ENCODE results near the gene IGFN1. TPM values are rescaled to one million over a fixed set of nuclear protein-coding genes. Genes with fewer than 3 reads are reported as not detected.

Gene IGFN1
- total and polyA plus RNA-seq, 9 of the 15 experiments (the other 6 are each of a cell fraction or from before 2014, with no cell fraction given) = 0.04 TPM; not detected in 8

- no peak overlapping the region for H2AFZ ChIP-seq (ENCODE audit: low read depth, low read length)
- TF ChIP-seq BCOR (IDR thresholded peaks at IDR 0.05) = no peak
- no peak for TF ChIP-seq RUNX1 (IDR thresholded peaks at IDR 0.05; ENCODE audit: low read depth)
- TF ChIP-seq ZNF184 (CRISPR knock-in tag; IDR thresholded peaks at IDR 0.05) = no peak
- TF ChIP-seq MGA (IDR thresholded peaks at IDR 0.05) = no peak
- TF ChIP-seq BCL6 (CRISPR knock-in tag; IDR thresholded peaks at IDR 0.05) = no peak
- no peak for TF ChIP-seq ZKSCAN8 (CRISPR knock-in tag; IDR thresholded peaks at IDR 0.05)
- TF ChIP-seq RNF219 (CRISPR knock-in tag; IDR thresholded peaks at IDR 0.05) = no peak
- no peak for TF ChIP-seq SPI1 (IDR thresholded peaks at IDR 0.05; ENCODE audit: borderline replicate concordance, low read depth, low read length)
- TF ChIP-seq SIRT6 (IDR thresholded peaks at IDR 0.05; ENCODE audit: low read depth, low read length) = no peak
- no peak for TF ChIP-seq NCOA6 (IDR thresholded peaks at IDR 0.05)
- H3K27ac ChIP-seq (ENCODE audit: extremely low read depth, low read depth, low read length) = no peak overlapping the region
- H3K4me3 ChIP-seq = no peak overlapping the region
- 0% methylated on average over 2 of the region's 2 CpGs for WGBS (ENCODE audit: insufficient coverage, low coverage, missing lambda C conversion rate)
- no peak overlapping the region for H3K9ac ChIP-seq (ENCODE audit: insufficient read depth in 1 of 2, low read depth in 2 of 2, low read length in 2 of 2)
- H4K20me1 ChIP-seq (replicated peaks; ENCODE audit: control insufficient read depth, insufficient read depth, low read length) = no peaks in the 10 kb centered on the region
- in situ Hi-C loops (cut with MboI) (no loop called here), intact Hi-C loops (cut with micrococcal nuclease) (no loop called here)
- H3K4me1 ChIP-seq (replicated peaks in 1 of 2; ENCODE audit: control insufficient read depth in 2 of 2, insufficient read depth in 2 of 2, low read length in 2 of 2) = no peaks in the 10 kb centered on the region
- H3K9me1 ChIP-seq (ENCODE audit: control insufficient read depth, insufficient read depth, low read length) = no peaks in the 10 kb centered on the region
- no peaks in the 10 kb centered on the region for H3K79me2 ChIP-seq (ENCODE audit: control insufficient read depth, insufficient read depth, low read length)
- ATAC-seq (no peak), DNase-seq (ENCODE audit: extremely low read depth in 1 of 4, low spot score in 3 of 4) (no peak), FAIRE-seq (no peak)
- no peaks in the 10 kb centered on the region for H3K36me3 ChIP-seq (ENCODE audit: control insufficient read depth, insufficient read depth, low read length)
- CTCF ChIA-PET (ENCODE audit: low intra/inter-chr PET ratio) = no interaction called here
- POLR2A ChIA-PET = no interaction called here
- BruUV-seq (replicated peaks) = no TSS peak
- H3K4me2 ChIP-seq (ENCODE audit: insufficient read depth, low read length) = no peak overlapping the region
- H3K9me3 ChIP-seq (replicated peaks; ENCODE audit: control insufficient read depth, insufficient read depth, low read depth, low read length) = no peaks in the 10 kb centered on the region
- no peaks in the 10 kb centered on the region for H3K27me3 ChIP-seq (ENCODE audit: control insufficient read depth in 2 of 2, insufficient read depth in 2 of 2, low read length in 2 of 2)
Measured at GRCh38 chr1:201241736-201242135, 51.1 kb downstream of the IGFN1 start.

Data from K562 (cell line).